Measurements from ENCODE around the gene LY6G6F. TPM values are rescaled to one million over a fixed set of nuclear protein-coding genes. Genes with fewer than 3 reads are reported as not detected.
A peak's percentile ranks its signal among the peaks of the same experiment; 100 is the strongest.

LY6G6F gene
- total and polyA plus RNA-seq, 2 experiments from 2014 or later, result not detected

- Histone ChIP-seq H3K9me3 (ENCODE audit: low read depth) (no peaks in the 10 kb centered on the region), H3K27ac (peak overlapping the region; percentile 76), H3K36me3 (peaks cover 33% of the 10 kb centered on the region), H3K27me3 (no peaks in the 10 kb centered on the region), H3K4me3 (peak overlapping the region; percentile 91), H3K4me1 (ENCODE audit: low read depth) (peaks cover 7% of the 10 kb centered on the region)
- no peak for TF ChIP-seq CTCF (IDR thresholded peaks at IDR 0.05; ENCODE audit: low read depth, low read length)
- DNase-seq (ENCODE audit: low read depth in 1 of 2, low spot score in 1 of 2), result peak; percentile 93 to 97
Measured at GRCh38 chr6:31729979-31730630, 23.4 kb downstream of the LY6G6F start.

DNA sequence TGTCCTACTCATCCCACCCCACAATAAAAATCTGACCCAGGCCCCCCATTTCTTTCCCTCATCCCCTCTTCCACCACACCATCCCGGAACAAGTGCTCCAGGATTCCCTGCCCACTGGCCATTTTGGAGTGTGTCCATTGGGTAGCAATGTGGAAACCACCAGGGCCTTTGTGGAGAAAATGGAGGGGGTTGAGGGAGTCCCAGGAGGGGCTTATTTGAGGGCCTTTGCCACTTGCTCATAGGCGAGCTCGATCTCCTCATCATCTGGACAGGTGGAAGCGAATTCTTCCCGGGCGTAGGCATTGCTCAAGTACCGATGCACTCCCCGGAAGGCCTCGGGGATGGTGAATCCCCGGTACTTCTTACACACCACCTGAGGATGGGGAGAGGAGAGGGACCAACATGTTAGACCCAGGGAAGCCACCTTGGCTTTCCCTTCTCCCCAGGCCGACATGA, 24.0 kb downstream of the LY6G6F start:
- no peak for DNase-seq (ENCODE audit: low read depth in 1 of 2, low spot score in 1 of 2)
- H3K36me3 ChIP-seq, result peaks cover 33% of the 10 kb centered on the region
- no peaks in the 10 kb centered on the region for H3K9me3 ChIP-seq (ENCODE audit: low read depth)
- H3K27me3 ChIP-seq, result no peaks in the 10 kb centered on the region
- peak overlapping the region; percentile 2 for H3K27ac ChIP-seq
- peak overlapping the region; percentile 91 for H3K4me3 ChIP-seq
- TF ChIP-seq CTCF (IDR thresholded peaks at IDR 0.05; ENCODE audit: low read depth, low read length), result no peak
- peaks cover 7% of the 10 kb centered on the region for H3K4me1 ChIP-seq (ENCODE audit: low read depth)

GRCh38 chr6:31732029-31732428, 25.4 kb downstream of the LY6G6F start:
- no peak overlapping the region for H3K4me3 ChIP-seq
- no peaks in the 10 kb centered on the region for H3K27me3 ChIP-seq
- TF ChIP-seq CTCF (IDR thresholded peaks at IDR 0.05; ENCODE audit: low read depth, low read length), result no peak
- H3K9me3 ChIP-seq (ENCODE audit: low read depth), result no peaks in the 10 kb centered on the region
- DNase-seq (ENCODE audit: low read depth in 1 of 2, low spot score in 1 of 2), result no peak
- peaks cover 12% of the 10 kb centered on the region for H3K4me1 ChIP-seq (ENCODE audit: low read depth)
- H3K36me3 ChIP-seq, result peaks cover 28% of the 10 kb centered on the region
- no peak overlapping the region for H3K27ac ChIP-seq

- H3K4me3 ChIP-seq, result no peak overlapping the region
- no peaks in the 10 kb centered on the region for H3K9me3 ChIP-seq (ENCODE audit: low read depth)
- peaks cover 24% of the 10 kb centered on the region for H3K36me3 ChIP-seq
- TF ChIP-seq CTCF (IDR thresholded peaks at IDR 0.05; ENCODE audit: low read depth, low read length), result no peak
- peaks cover 27% of the 10 kb centered on the region for H3K4me1 ChIP-seq (ENCODE audit: low read depth)
- no peaks in the 10 kb centered on the region for H3K27me3 ChIP-seq
- no peak overlapping the region for H3K27ac ChIP-seq
- DNase-seq (ENCODE audit: low read depth in 1 of 2, low spot score in 1 of 2), result no peak
Measured at GRCh38 chr6:31733734-31734133, 27.1 kb downstream of the LY6G6F start.

GRCh38 chr6:31734247-31734820, 27.7 kb downstream of the LY6G6F start:
- peaks cover 24% of the 10 kb centered on the region for H3K36me3 ChIP-seq
- no peak for DNase-seq (ENCODE audit: low read depth in 1 of 2, low spot score in 1 of 2)
- H3K27ac ChIP-seq, result peak overlapping the region; percentile 56
- peak overlapping the region; percentile 61 for H3K4me3 ChIP-seq
- H3K27me3 ChIP-seq, result no peaks in the 10 kb centered on the region
- H3K4me1 ChIP-seq (ENCODE audit: low read depth), result peaks cover 27% of the 10 kb centered on the region
- TF ChIP-seq CTCF (IDR thresholded peaks at IDR 0.05; ENCODE audit: low read depth, low read length), result no peak
- H3K9me3 ChIP-seq (ENCODE audit: low read depth), result no peaks in the 10 kb centered on the region

Measured in cardiac muscle cell (in vitro differentiated cells and primary cell).